ENCODE measurements around the gene PANK2.
"Not testable (repeated sequence)": the region's sequence is repeated elsewhere in the genome, so short reads cannot be mapped to it uniquely, and the experiment has no call there.

The PANK2 gene

DNA sequence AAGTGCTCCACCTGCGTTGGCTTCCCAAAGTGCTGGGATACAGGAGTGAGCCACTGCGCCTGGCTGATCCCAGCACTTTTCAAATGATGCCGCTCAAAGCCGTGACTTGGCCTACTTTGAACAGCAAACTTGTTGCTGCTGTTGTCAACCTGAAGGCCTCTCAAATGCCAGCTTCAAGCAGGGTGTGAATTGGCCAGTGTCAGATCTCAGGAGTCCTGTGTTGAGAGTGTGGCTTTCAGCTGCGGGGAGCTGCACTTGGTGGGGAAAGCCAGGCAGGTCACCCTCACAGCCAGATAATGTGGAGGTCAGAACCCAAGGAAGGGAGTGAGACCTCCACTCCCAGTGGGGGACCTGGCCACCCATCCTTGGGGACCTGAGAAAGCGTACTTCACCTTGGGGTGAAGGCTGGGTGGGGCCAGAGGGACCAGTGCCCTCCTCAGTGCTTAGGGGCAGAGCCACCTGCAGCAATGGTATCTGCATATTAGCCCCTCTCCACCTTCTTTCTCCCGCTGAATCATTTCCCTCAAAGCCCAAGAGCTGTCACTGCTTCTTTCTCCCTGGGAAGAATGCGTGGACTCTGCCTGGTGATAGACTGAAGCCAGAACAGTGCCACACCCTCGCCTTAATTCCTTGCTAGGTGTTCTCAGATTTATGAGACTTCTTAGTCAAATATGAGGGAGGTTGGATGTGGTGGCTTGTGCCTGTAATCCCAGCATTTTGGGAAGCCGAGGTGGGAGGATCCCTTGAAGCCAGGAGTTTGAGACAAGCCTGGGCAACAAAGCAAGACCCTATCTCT lies 19.1 kb upstream of the PANK2 start:
- DNase-seq (ENCODE audit: low read depth, low spot score): no peak

DNA sequence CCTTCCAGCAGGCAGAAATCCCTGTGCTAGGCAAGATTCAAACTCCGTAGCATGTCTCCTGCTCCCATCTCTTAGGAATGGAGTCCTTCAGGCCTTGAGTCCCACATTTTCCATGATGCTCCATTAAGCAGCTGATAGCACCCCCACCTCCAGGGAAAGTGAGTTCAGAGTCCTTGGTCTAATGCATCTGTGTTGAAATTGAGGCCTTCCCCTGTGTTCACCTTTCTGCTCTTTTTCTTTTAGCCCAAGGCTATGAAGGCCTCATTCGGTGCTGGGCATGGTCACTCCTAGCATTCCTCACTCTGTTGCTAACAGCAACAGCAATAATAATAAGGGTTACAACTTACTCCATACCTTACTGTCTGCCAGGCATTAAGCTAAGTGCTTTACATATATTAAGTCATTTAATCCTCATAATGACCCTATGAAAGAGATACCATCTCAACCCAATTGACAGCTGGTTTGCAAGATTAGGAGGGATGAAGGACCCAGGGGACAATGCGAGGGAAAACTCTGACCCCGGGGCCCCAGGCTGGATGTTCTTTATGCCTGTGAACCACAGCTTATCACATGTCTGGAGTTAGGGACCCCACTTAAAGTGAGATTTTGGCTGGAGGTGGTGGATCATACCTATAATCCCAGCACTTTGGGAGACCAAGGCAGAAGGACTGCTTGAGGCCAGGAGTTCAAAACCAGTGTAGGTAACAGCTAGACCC lies 17.5 kb upstream of the PANK2 start:
- no peak for DNase-seq (ENCODE audit: low read depth, low spot score)

GRCh38 chr20:3873507-3873906 lies 15.7 kb upstream of the PANK2 start:
- DNase-seq (ENCODE audit: low read depth, low spot score): no peak

DNA sequence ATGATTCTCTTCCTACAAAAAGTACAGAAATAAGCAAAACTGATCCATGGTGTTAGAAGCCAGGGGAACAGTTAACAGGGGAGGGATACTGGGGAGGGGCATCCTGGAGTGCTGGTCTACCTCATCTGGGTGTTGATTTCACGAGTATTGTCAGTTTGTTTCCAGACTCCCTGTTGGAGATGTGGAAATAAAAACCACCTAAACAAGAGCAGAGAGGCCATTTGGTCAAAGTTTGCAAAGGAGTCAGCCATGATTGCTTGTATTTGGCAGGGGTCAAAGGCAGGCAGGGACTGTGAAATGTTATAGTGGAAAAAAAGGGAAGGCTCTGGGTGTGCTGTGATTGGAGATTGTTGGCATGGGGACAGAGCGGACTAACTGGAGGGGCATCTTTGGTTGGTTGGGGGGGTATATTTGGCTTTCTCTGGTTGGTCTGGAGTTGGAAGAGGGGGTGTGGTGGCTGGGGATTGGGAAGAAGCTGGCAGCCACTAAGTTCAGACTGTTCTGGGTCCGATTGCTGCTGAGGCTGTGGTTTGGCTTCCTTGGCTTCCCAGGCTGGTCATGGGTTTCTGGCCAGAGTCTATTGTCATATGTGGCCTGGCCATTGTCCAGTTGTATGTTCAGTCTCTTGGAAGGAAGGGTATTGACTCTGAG lies 14.9 kb upstream of the PANK2 start:
- no peak for DNase-seq (ENCODE audit: low read depth, low spot score)

GRCh38 chr20:3875378-3875974 lies 13.7 kb upstream of the PANK2 start:
- no peak for DNase-seq (ENCODE audit: low read depth, low spot score)

GRCh38 chr20:3876000-3876399 lies 13.2 kb upstream of the PANK2 start:
- DNase-seq (ENCODE audit: low read depth, low spot score): no peak

GRCh38 chr20:3876676-3877075 lies 12.5 kb upstream of the PANK2 start:
- DNase-seq (ENCODE audit: low read depth, low spot score): no peak

GRCh38 chr20:3878921-3879274 lies 10.3 kb upstream of the PANK2 start:
- not testable (repeated sequence) for DNase-seq (ENCODE audit: low read depth, low spot score)

DNA sequence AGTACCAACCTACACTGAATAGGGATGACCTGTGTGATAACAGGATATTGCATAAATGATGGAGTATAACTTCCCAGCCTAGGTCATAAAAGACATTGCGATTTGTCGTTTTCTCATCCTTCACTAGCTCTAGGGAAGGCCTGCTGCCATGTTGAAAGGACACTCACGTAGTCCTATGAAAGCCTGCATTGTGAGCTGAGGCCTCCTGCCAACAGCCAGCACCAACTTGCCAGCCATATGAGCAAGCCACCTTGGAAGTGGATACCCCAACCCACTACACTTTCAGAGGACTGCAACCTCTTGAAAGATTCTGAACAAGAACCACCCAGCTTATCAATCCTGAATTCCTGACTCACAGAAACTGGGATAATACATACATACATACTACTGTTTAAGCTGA lies 3.5 kb upstream of the PANK2 start:
- no peak for DNase-seq (ENCODE audit: low read depth, low spot score)

DNA sequence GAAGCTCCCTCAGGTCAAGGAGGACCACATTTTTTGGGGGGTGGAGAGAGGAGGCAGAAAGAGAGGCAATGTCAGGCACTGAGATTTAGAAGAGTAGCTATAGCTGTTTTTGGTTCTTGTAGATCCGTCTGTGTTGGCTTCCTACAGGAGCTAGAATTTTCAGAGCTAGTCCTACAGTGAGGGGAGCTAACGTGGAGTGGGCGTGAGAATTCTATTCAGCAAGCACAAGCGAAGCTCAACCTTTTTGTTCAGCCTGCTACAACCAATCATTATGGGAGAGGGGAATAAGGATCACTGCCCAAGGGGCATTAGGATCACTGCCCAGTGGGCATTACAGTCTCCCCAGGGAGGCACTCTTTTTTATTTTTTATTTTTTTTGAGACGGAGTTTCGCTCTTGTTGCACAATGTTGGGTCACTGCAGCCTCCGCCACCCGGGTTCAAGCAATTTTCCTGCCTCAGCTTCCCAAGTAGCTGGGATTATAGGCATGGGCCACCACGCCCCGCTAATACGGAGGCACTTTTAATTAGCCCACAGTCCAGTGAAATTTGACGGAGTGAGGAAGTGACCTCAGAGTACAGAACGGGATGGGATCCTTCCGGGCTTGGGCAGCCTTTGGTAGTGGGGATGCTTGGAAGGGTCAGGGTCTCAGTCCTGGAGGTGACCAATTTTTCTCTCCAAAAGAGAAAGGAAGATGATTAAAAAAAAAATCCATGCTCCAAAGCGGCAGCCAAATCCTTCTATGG lies 1.1 kb upstream of the PANK2 start:
- DNase-seq (ENCODE audit: low read depth, low spot score): no peak

DNA sequence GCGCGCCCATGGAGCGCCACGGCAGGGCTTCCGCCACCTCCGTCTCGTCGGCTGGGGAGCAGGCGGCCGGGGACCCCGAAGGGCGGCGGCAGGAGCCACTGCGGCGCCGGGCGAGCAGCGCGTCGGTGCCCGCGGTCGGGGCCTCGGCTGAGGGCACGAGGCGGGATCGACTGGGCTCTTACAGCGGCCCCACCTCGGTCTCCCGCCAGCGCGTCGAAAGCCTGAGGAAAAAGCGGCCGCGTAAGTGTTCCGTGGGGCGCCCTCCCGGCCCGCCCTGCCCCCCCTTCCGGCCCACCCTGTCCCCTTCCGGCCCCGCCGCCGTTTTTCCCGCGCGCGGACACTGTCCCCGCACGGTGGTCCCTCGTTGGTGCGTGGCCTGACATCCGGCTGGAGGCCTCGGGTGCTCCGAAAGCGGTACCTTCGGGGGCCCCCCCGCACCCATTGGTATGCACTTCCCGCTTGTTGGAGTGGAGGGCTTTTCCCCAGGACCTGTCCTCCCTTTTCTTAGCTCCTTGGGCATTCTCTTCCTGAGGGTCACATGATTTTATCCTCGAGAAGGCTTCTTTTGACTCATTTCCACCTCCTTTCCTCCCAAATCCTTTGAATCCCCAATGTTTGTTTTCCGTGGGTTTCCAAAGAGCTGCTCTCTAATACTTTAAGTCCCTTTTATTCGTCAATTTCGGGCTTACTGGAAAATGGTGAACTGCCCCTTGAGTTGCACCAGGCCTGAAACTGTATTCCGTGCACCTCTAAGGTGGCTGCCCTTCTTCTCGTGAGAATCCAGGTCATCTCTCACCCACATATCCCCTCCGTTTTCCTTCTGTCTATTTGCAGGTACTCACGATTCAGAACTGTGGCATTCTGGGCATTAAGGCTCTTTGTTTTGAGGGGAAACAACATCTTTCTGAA lies 556 bp downstream of the PANK2 start:
- DNase-seq (ENCODE audit: low read depth, low spot score): no peak

DNA sequence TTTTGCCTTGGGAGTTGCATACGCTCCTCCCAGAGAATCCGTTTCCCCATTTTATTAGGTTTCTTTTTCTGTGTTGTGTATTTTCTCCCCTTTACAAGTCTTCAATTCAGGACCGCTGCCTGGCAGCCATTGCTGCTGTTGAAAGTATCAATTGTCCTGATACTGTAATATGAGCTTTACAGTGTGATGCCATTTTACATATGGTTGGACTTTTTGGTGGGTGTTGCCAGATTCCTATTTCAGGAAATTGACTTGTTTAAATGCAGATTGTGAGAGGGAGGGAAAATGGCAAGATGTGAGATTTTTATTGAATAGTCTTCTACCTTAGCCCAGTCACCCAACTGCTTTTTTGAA lies 1.2 kb downstream of the PANK2 start:
- DNase-seq (ENCODE audit: low read depth, low spot score): no peak

GRCh38 chr20:3890999-3891929 lies 2.1 kb downstream of the PANK2 start:
- DNase-seq (ENCODE audit: low read depth, low spot score): no peak

DNA sequence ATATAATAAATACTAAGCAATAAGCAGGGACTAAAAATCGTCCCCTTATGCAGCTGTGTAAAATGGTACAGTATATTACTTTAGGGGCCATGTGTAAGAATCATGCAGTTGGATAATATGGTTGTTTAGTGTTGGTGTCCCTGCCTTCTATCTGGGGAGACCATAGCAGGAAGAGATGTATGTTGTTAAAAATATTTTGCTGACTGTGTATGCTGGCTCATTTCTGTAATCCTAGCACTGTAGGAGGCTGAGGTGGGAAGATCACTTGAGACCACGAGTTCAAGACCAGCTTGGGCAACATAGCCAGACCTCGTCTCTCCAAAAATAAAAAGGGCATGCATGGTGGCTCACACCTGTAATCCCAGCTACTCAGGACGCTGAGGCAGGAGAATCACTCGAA lies 5.6 kb downstream of the PANK2 start:
- DNase-seq (ENCODE audit: low read depth, low spot score): no peak

GRCh38 chr20:3896302-3896701 lies 7.1 kb downstream of the PANK2 start:
- no peak for DNase-seq (ENCODE audit: low read depth, low spot score)

- DNase-seq (ENCODE audit: low read depth, low spot score): no peak
These were observed 7.8 kb downstream of the PANK2 start for GRCh38 chr20:3896853-3897583.

GRCh38 chr20:3898181-3898580 lies 9.0 kb downstream of the PANK2 start:
- not testable (repeated sequence) for DNase-seq (ENCODE audit: low read depth, low spot score)

- DNase-seq (ENCODE audit: low read depth, low spot score): no peak
These were observed 9.5 kb downstream of the PANK2 start for GRCh38 chr20:3898639-3899038.

DNA sequence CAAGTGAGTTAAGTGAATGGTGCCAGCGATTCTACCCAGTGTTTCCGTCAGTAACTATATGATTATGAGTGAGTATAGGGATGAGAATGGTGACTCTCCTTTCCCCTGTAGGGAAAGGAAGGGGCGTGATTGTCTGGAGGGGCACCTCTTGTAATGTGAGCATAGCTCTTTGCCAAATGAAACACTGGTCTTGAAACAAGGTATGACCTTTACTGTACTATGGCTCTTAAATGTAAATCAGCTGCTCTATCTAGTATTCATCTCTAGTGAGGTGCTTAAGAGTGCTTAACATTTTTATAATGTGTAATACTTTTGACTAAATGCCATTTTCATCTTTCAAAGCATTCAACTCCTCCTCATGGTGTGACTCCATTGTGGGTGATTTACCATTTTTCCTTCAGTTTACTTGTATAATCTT lies 11.0 kb downstream of the PANK2 start:
- DNase-seq (ENCODE audit: low read depth, low spot score): no peak
